GM13977 (cell line): ENCODE data around the gene BBC3.

Experiments
- DNase-seq: peaks from one replicate; pipeline ENCODE4 v3.0.0; 2012; ENCODE audit warnings: low spot score
- in situ Hi-C: fragments of 300-500 bp; cut with MboI; formaldehyde crosslinking; loops from one replicate; pipeline ENCODE4 v1.12.0; 2022; ENCODE audit warnings: low sequenced_read_pairs, low pct_unique_long_range_greater_than_20kb, mixed read lengths, inconsistent platforms; ENCODE audit not compliant: unreplicated experiment
- TF ChIP-seq, protein P1 (sequence below): IDR thresholded peaks from 2 replicates; pipeline ENCODE4 v1.5.1; 2012; ENCODE audit warnings: mild to moderate bottlenecking, control low read depth; ENCODE audit not compliant: insufficient read depth; ENCODE audit errors: extremely low read depth, missing control alignments

The BBC3 gene

DNA sequence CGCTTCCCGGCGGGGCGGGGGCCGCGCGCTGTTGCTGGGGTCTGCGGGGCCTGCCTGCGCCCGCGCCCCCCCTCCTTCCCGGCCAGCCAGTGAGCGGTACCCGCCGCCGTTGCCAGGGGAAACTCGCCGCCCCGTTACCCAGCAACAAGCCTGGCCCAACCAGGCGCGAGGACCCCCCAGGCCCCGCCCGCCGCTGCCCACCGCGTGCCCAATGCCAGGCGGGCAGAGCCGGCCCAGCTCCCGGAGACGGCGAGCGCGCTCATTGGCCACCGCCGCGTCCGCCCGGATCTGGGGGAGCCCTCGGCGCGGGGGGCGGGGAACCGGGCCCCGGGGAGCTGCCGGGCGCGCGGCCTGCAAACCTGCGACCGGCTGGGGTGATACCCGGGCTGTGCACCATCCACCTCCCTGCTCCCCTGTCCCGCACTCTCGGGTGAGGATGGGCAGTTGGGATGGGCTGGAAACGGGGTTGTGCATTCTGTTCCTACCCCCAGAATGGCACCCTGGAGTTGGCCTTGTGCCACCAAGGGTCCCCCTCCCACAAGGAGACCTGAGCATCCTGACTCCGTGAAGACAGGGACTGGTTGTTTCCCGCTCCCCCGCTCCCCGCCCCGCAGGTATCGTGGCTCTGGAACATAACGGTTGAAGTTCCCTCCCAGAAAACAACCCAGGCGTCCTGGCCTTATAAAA is 8.8 kb upstream of the BBC3 start:
- in situ Hi-C loops, result no loop called here
- TF ChIP-seq, protein P1, sequence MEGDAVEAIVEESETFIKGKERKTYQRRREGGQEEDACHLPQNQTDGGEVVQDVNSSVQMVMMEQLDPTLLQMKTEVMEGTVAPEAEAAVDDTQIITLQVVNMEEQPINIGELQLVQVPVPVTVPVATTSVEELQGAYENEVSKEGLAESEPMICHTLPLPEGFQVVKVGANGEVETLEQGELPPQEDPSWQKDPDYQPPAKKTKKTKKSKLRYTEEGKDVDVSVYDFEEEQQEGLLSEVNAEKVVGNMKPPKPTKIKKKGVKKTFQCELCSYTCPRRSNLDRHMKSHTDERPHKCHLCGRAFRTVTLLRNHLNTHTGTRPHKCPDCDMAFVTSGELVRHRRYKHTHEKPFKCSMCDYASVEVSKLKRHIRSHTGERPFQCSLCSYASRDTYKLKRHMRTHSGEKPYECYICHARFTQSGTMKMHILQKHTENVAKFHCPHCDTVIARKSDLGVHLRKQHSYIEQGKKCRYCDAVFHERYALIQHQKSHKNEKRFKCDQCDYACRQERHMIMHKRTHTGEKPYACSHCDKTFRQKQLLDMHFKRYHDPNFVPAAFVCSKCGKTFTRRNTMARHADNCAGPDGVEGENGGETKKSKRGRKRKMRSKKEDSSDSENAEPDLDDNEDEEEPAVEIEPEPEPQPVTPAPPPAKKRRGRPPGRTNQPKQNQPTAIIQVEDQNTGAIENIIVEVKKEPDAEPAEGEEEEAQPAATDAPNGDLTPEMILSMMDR, result no peak
- DNase-seq, result peak; percentile 63

DNA sequence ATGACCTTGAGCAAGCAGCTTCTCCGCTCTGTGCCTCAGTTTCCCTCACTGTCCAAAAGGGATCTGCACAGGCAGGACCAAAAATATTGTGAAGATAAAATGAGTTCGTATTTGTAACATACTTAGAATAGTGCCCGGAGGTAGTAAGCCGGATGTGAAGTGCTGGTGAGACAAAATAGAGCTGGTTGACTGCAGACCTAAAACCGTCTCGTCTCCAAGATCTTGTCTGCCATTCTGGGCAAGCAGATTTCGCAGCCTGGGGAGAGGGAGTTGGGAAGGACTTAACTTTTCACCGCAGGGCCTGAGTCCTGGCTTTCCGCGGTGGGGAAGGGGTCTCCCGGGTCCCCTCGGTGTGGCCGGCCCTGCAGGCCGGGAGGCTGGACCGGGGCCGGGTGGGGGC is 8.2 kb upstream of the BBC3 start:
- in situ Hi-C loops, result no loop called here
- DNase-seq, result no peak
- TF ChIP-seq, protein P1, result no peak

DNA sequence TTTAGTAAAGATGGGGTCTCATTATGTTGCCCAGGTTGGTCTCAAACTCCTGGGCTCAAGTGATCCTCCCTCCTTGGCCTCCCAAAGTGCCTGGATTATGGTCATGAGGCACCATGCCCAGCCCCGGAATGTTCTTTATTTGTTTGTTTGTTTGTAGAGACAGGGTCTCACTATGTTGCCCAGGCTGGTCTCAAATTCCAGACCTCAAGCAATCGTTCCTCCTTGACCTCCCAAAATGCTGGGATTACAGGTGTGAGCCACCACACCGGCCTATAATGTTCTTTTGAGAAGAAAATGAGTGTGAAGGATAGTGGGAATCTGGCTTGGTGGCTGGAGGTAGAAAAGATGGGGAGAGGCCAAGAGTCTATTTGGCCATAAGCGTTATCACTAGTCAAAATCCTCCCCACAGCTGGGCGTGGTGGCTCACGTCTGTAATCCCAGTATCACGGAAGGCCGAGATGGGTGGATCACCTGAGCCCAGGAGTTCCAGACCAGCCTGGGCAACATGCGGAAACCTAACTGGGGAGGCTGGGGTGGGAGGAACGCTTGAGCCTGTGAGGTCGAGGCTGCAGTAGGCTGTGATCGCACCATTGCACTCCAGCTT is 5.2 kb upstream of the BBC3 start:
- TF ChIP-seq, protein P1, result no peak
- DNase-seq, result no peak
- in situ Hi-C loops, result no loop called here

DNA sequence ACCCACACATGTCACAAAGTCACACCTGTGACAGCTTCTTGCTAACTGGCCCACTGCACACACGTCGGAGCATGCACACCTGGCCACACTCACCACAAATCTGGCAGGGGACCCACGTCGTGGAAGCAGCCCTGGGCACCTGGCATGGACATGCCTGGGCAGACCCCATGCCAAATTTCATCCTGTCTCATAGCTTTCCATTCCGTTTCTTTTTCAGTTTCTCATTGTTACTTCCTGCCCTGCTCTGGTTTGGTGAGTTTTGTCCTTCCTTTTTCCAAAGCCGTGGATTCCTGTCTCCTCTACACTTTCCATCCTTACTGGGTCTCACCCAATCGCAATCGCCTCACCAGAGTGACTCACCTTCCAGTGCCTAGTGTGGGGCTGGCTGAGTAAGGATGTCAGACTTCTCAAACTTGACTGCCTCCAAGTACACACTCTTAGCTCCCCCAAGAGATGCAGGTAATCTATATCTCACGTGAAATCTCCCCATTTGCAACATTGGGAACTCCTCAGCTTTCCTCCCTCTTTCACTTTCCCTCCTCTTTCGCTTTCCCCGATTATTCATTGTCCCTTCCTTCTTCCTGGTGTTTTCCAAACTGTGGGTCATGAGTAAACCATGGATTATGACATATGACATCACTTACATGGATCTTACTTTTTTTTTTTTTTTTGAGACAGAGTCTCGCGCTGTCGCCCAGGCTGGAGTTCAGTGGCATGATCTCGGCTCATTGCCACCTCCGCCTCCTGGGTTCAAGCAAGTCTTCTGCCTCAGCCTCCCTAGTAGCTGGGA is 1.6 kb upstream of the BBC3 start:
- in situ Hi-C loops, result no loop called here
- TF ChIP-seq, protein P1, result no peak
- DNase-seq, result peak; percentile 48

DNA sequence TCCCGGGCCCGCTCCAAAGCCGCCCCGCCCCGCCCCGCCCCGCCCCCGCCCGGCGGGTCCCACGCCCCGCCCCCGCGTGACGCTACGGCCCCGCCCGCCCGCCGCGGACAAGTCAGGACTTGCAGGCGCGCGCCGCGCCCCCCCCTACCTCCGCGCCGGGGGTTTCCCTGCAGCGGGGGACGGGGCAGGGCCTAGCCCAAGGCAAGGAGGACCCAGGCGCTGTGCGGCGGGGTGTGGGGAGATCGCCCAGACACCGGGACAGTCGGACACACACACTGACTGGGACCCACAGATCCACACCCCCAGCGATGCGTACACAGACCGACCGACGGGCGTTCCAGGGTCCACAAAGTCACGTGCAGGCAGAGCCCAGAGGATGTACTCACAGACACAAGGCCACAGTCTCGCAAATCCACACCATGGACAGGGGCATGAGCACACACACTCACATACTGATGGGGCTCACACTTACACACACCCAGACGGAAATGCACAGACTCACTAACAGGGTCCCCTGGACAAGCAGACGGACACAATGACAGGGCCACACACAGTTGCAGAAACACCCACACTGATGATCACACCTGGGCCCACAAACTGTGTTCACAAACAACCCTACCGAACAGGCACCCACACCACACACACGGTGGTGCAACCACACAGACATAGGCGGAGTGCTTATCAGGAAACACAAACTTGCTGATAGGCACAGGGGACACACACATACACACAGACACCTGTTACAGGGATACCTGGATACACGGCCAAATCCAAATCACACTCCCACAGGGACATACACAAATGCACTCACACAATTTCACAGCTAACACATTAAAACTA is 436 bp upstream of the BBC3 start:
- TF ChIP-seq, protein P1, result no peak
- in situ Hi-C loops, result no loop called here
- peak; percentile 91 for DNase-seq
